Endothelial cell of umbilical vein (primary cell): ENCODE results near the gene ENTPD6. TPM values are rescaled to one million over a fixed set of nuclear protein-coding genes. Genes with fewer than 3 reads are reported as not detected.

Experiments used
- BruUV-seq: library from RNA; stranded (reverse); fragments of 400-500 nt; replicated peaks from 2 replicates; lab custom pipeline; 2021; lab: Mats Ljungman, UMichigan
- CTCF ChIA-PET: fragments of 300-600, 350-600 bp; sonication (Branson Sonifier 250); formaldehyde crosslinking; loops from one replicate; lab custom pipeline; 2021; ENCODE audit warnings: antibody characterized with exemption, inconsistent platforms; lab: Charles Lee
- POLR2A ChIA-PET: fragments of 300-600, 350-600 bp; sonication (Branson Sonifier 250); formaldehyde crosslinking; loops from one replicate; lab custom pipeline; 2021; ENCODE audit warnings: antibody characterized with exemption, inconsistent platforms; lab: Charles Lee
- DNase-seq: peaks from one replicate; pipeline ENCODE4 v3.0.0-alpha.2; 2011; ENCODE audit warnings: low read depth, low spot score
- FAIRE-seq: peaks from 2 replicates; lab custom pipeline; 2011; peaks lifted over from hg19 to GRCh38; lab: Jason Lieb, UNC
- H2AFZ ChIP-seq: 2 replicates; pipeline ENCODE4 v1.6.0; 2012; ENCODE audit warnings: low read depth, low read length, control low read depth, inconsistent platforms
- H3K27ac ChIP-seq: 2 replicates; pipeline ENCODE4 v1.5.1; 2011; ENCODE audit warnings: low read depth, mild to moderate bottlenecking, control low read depth, low read length, moderate library complexity; ENCODE audit not compliant: insufficient read depth
- H3K27me3 ChIP-seq, 2 experiments: 2 replicates each; pipeline versions ENCODE4 v1.6.0 to v1.6.1; 2011; ENCODE audit warnings: low read length in 2 of 2, mixed read lengths in 1 of 2; ENCODE audit not compliant: control insufficient read depth in 2 of 2, insufficient read depth in 2 of 2
- H3K36me3 ChIP-seq, 2 experiments: 2 replicates in 1 of 2; 3 replicates in 1 of 2; pipeline ENCODE4 v1.5.1; 2011; ENCODE audit warnings: low read length in 2 of 2, mild to moderate bottlenecking in 1 of 2, moderate library complexity in 1 of 2; ENCODE audit not compliant: control insufficient read depth in 2 of 2, insufficient read depth in 2 of 2; ENCODE audit errors: extremely low read depth in 1 of 2
- H3K4me1 ChIP-seq: 3 replicates; pipeline ENCODE4 v1.5.1; 2011; ENCODE audit warnings: mild to moderate bottlenecking, low read length; ENCODE audit not compliant: control insufficient read depth, insufficient read depth; ENCODE audit errors: extremely low read depth
- H3K4me2 ChIP-seq: 2 replicates; pipeline ENCODE4 v1.6.1; 2011; ENCODE audit warnings: low read length, control low read depth, mixed read lengths; ENCODE audit not compliant: insufficient read depth
- H3K4me3 ChIP-seq, 3 experiments: fragments of 200-600 bp in 1 of 3; sonication (generic), shearing (Covaris generic) in 1 of 3; replicated peaks in 1 of 3; 2 replicates each; pipeline ENCODE4 v1.5.1; 2011 to 2016; ENCODE audit warnings: control low read depth in 3 of 3, low read length in 3 of 3, mild to moderate bottlenecking in 2 of 3, inconsistent platforms in 1 of 3, low read depth in 1 of 3, moderate library complexity in 1 of 3; ENCODE audit not compliant: insufficient read depth in 1 of 3
- H3K79me2 ChIP-seq: 2 replicates; pipeline ENCODE4 v1.6.0; 2012; ENCODE audit warnings: low read length, inconsistent platforms; ENCODE audit not compliant: control insufficient read depth, insufficient read depth
- H3K9ac ChIP-seq: replicated peaks from 2 replicates; pipeline ENCODE3; 2011; ENCODE audit warnings: low read length, control low read depth; ENCODE audit not compliant: insufficient read depth; ENCODE audit errors: extremely low read depth
- H3K9me1 ChIP-seq: replicated peaks from 3 replicates; pipeline ENCODE4 v1.6.0; 2011; ENCODE audit warnings: mild to moderate bottlenecking, low read length; ENCODE audit not compliant: control insufficient read depth, insufficient read depth; ENCODE audit errors: extremely low read depth
- H3K9me3 ChIP-seq: replicated peaks from 2 replicates; pipeline ENCODE4 v1.5.1; 2012; ENCODE audit warnings: low read length, inconsistent platforms; ENCODE audit not compliant: control insufficient read depth, insufficient read depth
- H4K20me1 ChIP-seq: replicated peaks from 2 replicates; pipeline ENCODE3; 2011; ENCODE audit warnings: mild to moderate bottlenecking, low read length; ENCODE audit not compliant: control insufficient read depth, insufficient read depth; ENCODE audit errors: extremely low read depth
- CTCF ChIP-seq, 2 donors: IDR thresholded peaks; 1 replicate in 1 of 2; 2 replicates in 1 of 2; pipeline ENCODE4 v1.5.1; 2011; ENCODE audit warnings: low read length in 2 of 2, mild to moderate bottlenecking in 2 of 2, moderate library complexity in 2 of 2, control low read depth in 1 of 2, inconsistent platforms in 1 of 2, low read depth in 1 of 2; ENCODE audit not compliant: insufficient read depth in 1 of 2; ENCODE audit errors: extremely low read depth in 1 of 2
- FOS ChIP-seq: IDR thresholded peaks from 2 replicates; pipeline ENCODE4 v1.6.1; 2011; ENCODE audit warnings: mild to moderate bottlenecking, low read length, moderate library complexity, borderline replicate concordance; ENCODE audit not compliant: insufficient read depth
- GATA2 ChIP-seq: IDR thresholded peaks from 2 replicates; pipeline ENCODE4 v1.7.0; 2011; ENCODE audit warnings: low read depth, mild to moderate bottlenecking, moderate library complexity, mixed read lengths, low read length; ENCODE audit not compliant: insufficient read length, insufficient read depth
- MAX ChIP-seq: IDR thresholded peaks from 2 replicates; pipeline ENCODE4 v1.6.1; 2011; ENCODE audit not compliant: insufficient read depth, insufficient read length
- dilution Hi-C: fragments of 300-500 bp; cut with MboI; formaldehyde crosslinking; loops from one replicate; pipeline ENCODE4 v1.15.0; 2019; ENCODE audit warnings: low sequenced_read_pairs; ENCODE audit not compliant: extremely low pct_ligation_motif_present
- intact Hi-C: fragments of 100-400 bp; cut with micrococcal nuclease; formaldehyde crosslinking; loops from one replicate; pipeline ENCODE4 v1.10.0; 2022
- polyA plus RNA-seq, 4 experiments: library from polyadenylated mRNA; depleted of rRNA in 3 of 4; stranded (reverse) in 3 of 4; unstranded in 1 of 4; fragments of >200 nt; gene quantifications; 2 replicates each; pipeline versions ENCODE4 v1.2.1 to v1.2.3, GENCODE V29; 2011 to 2012; ENCODE audit warnings: missing spikeins in 1 of 4
- total RNA-seq: library from RNA; stranded (reverse); gene quantifications from 2 replicates; pipeline ENCODE4 v1.2.3, GENCODE V29; 2021

ENTPD6 gene
- total and polyA plus RNA-seq, 2 donors (not counting 3 experiments of a cell fraction or from before 2014, with no cell fraction given): 51.2 to 86.3 TPM

- no peaks in the 10 kb centered on the region for H4K20me1 ChIP-seq
- no peaks in the 10 kb centered on the region for H3K9me3 ChIP-seq
- H3K36me3 ChIP-seq: no peaks in the 10 kb centered on the region
- peak overlapping the region; percentile 32 to 71 (median 48) for H3K4me3 ChIP-seq
- dilution Hi-C loops (no loop called here), intact Hi-C loops (loop anchor here (1.0 to 5.0 kb wide), 5 partner anchors 9 to 252 kb away; partner anchors contain the start of genes ABHD12, ACSS1 and ENTPD6)
- peak; percentile 90 for FAIRE-seq
- peak overlapping the region; percentile 86 for H2AFZ ChIP-seq
- H3K27me3 ChIP-seq: no peaks in the 10 kb centered on the region
- CTCF ChIA-PET: interaction anchor here (0.6 to 4.6 kb wide), 30 partner anchors 7 to 372 kb away, joined by 3 to 93 read pairs (median 4); partner anchors contain the start of genes ENTPD6 and GINS1
- H3K27ac ChIP-seq: no peak overlapping the region
- no TSS peak for BruUV-seq
- peak overlapping the region; percentile 38 for H3K4me2 ChIP-seq
- peaks cover 34% of the 10 kb centered on the region for H3K79me2 ChIP-seq
- H3K9me1 ChIP-seq: no peaks in the 10 kb centered on the region
- peak; percentile 77 for DNase-seq
- H3K4me1 ChIP-seq: peaks cover 11% of the 10 kb centered on the region
- TF ChIP-seq FOS: no peak
- peak; percentile 43 to 76 for TF ChIP-seq CTCF (IDR thresholded peaks at IDR 0.05; ENCODE audit: extremely low read depth in 1 of 2, insufficient read depth in 1 of 2, low read depth in 1 of 2, low read length in 2 of 2)
- no peak for TF ChIP-seq GATA2
- no peak for TF ChIP-seq MAX
- peak overlapping the region; percentile 36 for H3K9ac ChIP-seq
- POLR2A ChIA-PET: interaction anchor here (0.7 to 1.0 kb wide), 2 partner anchors 52 to 338 kb away, joined by 3 read pairs; partner anchors contain the start of gene ENTPD6
Observed at GRCh38 chr20:25247000-25247517, 51.5 kb downstream of the ENTPD6 start.
